Esophagus (tissue), 2 donors: Measurements from ENCODE around the gene EEF2KMT. TPM values are rescaled to one million over a fixed set of nuclear protein-coding genes. Genes with fewer than 3 reads are reported as not detected.

Source experiments
- H3K27ac ChIP-seq, 2 donors: one replicate each; pipeline ENCODE4 v1.5.1; 2013; ENCODE audit warnings: low read depth in 2 of 2, mild to moderate bottlenecking in 2 of 2, inconsistent platforms in 1 of 2, low read length in 1 of 2, moderate library complexity in 1 of 2
- H3K27me3 ChIP-seq, 2 donors: one replicate each; pipeline ENCODE4 v1.6.1; 2013; ENCODE audit warnings: low read length in 2 of 2, control low read depth in 1 of 2, mild to moderate bottlenecking in 1 of 2; ENCODE audit not compliant: insufficient read depth in 2 of 2, control insufficient read depth in 1 of 2
- H3K36me3 ChIP-seq, 2 donors: one replicate each; pipeline ENCODE4 v1.6.1; 2013; ENCODE audit warnings: low read length in 1 of 2; ENCODE audit not compliant: control insufficient read depth in 2 of 2, insufficient read depth in 2 of 2
- H3K4me1 ChIP-seq, 2 donors: one replicate each; pipeline ENCODE4 v1.6.1; 2013; ENCODE audit warnings: low read length in 1 of 2; ENCODE audit not compliant: control insufficient read depth in 2 of 2, insufficient read depth in 2 of 2
- H3K4me3 ChIP-seq, 2 donors: one replicate each; pipeline ENCODE4 v1.5.1; 2013; ENCODE audit warnings: low read length in 2 of 2, mild to moderate bottlenecking in 2 of 2, low read depth in 1 of 2, moderate library complexity in 1 of 2
- H3K9me3 ChIP-seq, 2 donors: one replicate each; pipeline ENCODE4 v1.6.1; 2013; ENCODE audit warnings: mild to moderate bottlenecking in 2 of 2, low read depth in 1 of 2, low read length in 1 of 2, moderate library complexity in 1 of 2; ENCODE audit not compliant: control insufficient read depth in 2 of 2, insufficient read depth in 1 of 2
- WGBS, 2 donors: extraction: QIAGEN DNeasy Blood & Tissue Kit; methylation state at CpG; one replicate each; pipeline ENCODE4 v1.1.7; 2013; 5-methylcytosine and 5-hydroxymethylcytosine counted together
- polyA plus RNA-seq, 2 donors: library from polyadenylated mRNA; stranded (reverse); fragments of 200-250 nt; gene quantifications; one replicate each; pipeline ENCODE4 v1.2.3, GENCODE V29; 2013
- donor health status: healthy with polysubstance abuse.
- donor health status: Bipolar disorder and iron deficiency.

EEF2KMT gene
- polyA plus RNA-seq, 2 donors: 4.4 to 8.4 TPM

DNA sequence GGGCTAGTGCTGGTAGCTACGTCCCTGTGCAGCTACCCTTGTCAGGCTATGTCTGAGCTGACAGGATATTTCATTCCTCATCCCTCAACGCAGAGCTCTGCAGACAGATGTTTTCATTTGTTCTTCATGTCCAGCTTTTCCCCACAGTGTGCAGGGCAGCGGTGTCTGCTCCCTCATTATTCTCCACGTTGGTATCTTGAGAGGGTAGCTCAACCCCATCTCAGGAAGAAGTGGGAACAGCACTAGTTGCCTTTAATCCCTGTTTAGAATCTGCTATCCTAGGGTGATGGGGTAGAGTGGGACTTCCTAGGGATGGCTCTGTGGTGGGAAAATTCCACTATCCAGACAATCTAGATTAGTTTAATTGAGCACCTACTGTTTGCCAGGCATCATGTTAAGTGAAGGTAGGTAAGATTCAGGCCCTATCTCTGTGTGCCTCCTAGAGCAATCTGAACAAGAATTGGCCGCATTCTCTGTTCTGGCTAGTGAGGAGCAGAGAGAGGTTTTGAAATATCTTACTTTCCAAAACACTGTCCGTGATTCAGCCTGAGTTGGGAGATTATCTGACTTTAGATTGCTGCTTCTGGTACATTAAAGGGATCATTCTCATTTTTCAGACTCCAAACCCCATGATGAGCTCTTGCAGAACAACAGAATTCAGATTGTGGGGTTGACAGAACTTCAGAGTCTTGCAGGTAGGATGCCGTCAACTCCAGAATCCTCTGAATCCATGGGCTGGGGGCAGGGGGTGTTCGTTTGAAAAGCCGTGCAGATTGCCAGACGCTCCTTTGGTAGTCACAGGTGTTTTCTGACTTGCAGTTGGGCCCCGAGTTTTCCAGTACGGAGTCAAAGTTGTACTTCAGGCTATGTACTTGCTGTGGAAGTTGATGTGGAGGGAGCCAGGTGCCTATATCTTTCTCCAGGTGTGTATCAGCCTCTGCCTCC is 25.0 kb downstream of the EEF2KMT start:
- 55 to 60% methylated on average over 12 of the region's 12 CpGs for WGBS, 2 donors
- Histone ChIP-seq H3K4me1 (peaks cover 0 to 3% of the 10 kb centered on the region in 2 donors), H3K27me3 (no peaks in the 10 kb centered on the region), H3K36me3 (peaks cover 3 to 16% of the 10 kb centered on the region in 2 donors), H3K27ac (peak overlapping the region; percentile 16 to 65), H3K9me3 (no peaks in the 10 kb centered on the region), H3K4me3 (peak overlapping the region; percentile 81 to 84)

GRCh38 chr16:5071681-5072333 is 25.8 kb downstream of the EEF2KMT start, which contains the start of gene ALG1:
TSS of gene ALG1 (plus strand) at chr16:5071843. CDS start at chr16:5071850, 7 bp downstream.
- H3K27ac ChIP-seq: peak within 1 kb of the TSS; percentile 65 to 85
- no peaks in the 10 kb centered on the region for H3K9me3 ChIP-seq
- H3K27me3 ChIP-seq: no peaks in the 10 kb centered on the region
- WGBS, 2 donors: 0 to 1% methylated on average over 48 to 53 of the region's 53 CpGs
- peak within 1 kb of the TSS; percentile 81 to 84 for H3K4me3 ChIP-seq
- peaks cover 3 to 12% of the 10 kb centered on the region in 2 donors for H3K36me3 ChIP-seq
- H3K4me1 ChIP-seq: peaks cover 0 to 3% of the 10 kb centered on the region in 2 donors

- 48 to 49% methylated on average over 7 of the region's 7 CpGs for WGBS, 2 donors
- Histone ChIP-seq H3K36me3 (peaks cover 3 to 11% of the 10 kb centered on the region in 2 donors), H3K27ac (peak overlapping the region; percentile 65 to 85), H3K9me3 (no peaks in the 10 kb centered on the region), H3K4me3 (peak overlapping the region; percentile 81 to 84), H3K4me1 (peaks cover 0 to 3% of the 10 kb centered on the region in 2 donors), H3K27me3 (no peaks in the 10 kb centered on the region)
These were observed 26.3 kb downstream of the EEF2KMT start for GRCh38 chr16:5071341-5071680.

- H3K36me3 ChIP-seq: peaks cover 3 to 5% of the 10 kb centered on the region in 2 donors
- no peaks in the 10 kb centered on the region for H3K27me3 ChIP-seq
- H3K9me3 ChIP-seq: no peaks in the 10 kb centered on the region
- no peak overlapping the region for H3K27ac ChIP-seq
- peaks cover 0 to 4% of the 10 kb centered on the region in 2 donors for H3K4me1 ChIP-seq
- no peak overlapping the region for H3K4me3 ChIP-seq
- WGBS, 2 donors: 88 to 95% methylated on average over 15 of the region's 15 CpGs
These were observed 27.0 kb downstream of the EEF2KMT start for GRCh38 chr16:5070431-5071186.

- Histone ChIP-seq H3K9me3 (no peaks in the 10 kb centered on the region), H3K4me3 (no peak overlapping the region), H3K27me3 (no peaks in the 10 kb centered on the region), H3K4me1 (peaks cover 0 to 7% of the 10 kb centered on the region in 2 donors), H3K27ac (no peak overlapping the region), H3K36me3 (no peaks in the 10 kb centered on the region)
- 94% methylated on average over 9 of the region's 9 CpGs for WGBS, 2 donors
These were observed 27.7 kb downstream of the EEF2KMT start for GRCh38 chr16:5069854-5070253.

- H3K9me3 ChIP-seq: no peaks in the 10 kb centered on the region
- peaks cover 0 to 7% of the 10 kb centered on the region in 2 donors for H3K4me1 ChIP-seq
- no peaks in the 10 kb centered on the region for H3K36me3 ChIP-seq
- no peaks in the 10 kb centered on the region for H3K27me3 ChIP-seq
- H3K4me3 ChIP-seq: no peak overlapping the region
- 78 to 86% methylated on average over 9 of the region's 9 CpGs for WGBS, 2 donors
- H3K27ac ChIP-seq: no peak overlapping the region
These were observed 28.5 kb downstream of the EEF2KMT start for GRCh38 chr16:5069048-5069447.

DNA sequence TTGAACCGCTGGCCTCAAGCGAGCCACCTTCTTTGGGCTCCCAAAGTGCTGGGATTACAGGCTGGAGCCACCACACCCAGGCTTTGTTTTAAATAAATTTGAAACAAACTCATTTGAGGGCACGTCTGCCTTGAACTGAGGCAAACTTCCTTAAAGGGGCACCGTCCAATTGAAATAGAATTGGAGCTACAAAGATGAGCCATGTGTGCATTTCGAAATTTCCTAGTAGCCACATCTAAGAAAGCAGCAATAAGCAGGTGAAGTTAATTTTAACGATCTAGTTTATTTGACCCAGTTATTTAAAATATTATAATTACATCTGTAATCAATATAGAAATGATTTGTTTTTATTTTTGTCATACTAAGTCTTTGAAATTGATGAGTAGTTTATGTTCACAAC is 31.1 kb downstream of the EEF2KMT start:
- Histone ChIP-seq H3K27ac (no peak overlapping the region), H3K9me3 (no peaks in the 10 kb centered on the region), H3K27me3 (no peaks in the 10 kb centered on the region), H3K4me1 (peaks cover 0 to 4% of the 10 kb centered on the region in 2 donors), H3K4me3 (no peak overlapping the region), H3K36me3 (no peaks in the 10 kb centered on the region)
- WGBS, 2 donors: 68 to 70% methylated on average over 6 of the region's 6 CpGs

DNA sequence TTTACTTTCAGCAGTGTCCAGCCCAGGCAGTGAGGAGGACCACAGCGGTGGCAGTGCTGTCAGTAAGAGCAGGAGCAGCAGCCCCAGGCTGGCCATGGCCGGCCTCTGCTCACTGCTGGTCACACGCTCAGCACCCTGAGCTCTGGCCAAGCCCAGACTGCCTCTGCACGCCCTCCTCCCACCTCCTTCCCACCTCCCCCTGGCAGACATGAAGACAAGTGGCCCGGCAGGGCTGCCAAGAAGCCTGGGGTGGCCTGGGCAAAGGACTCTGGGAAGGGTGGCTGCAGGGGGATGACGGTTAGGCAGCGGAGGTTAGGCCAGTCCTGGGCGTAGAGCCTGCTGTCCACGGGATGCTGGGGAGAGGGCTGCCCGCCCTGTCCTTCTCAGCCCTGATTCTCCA is 31.8 kb downstream of the EEF2KMT start, which contains the start of gene C16orf89:
TSS of gene C16orf89 (minus strand) at position 144 of the 400 bp plus-strand sequence. CDS start at position 96, 48 bp downstream.
- no peaks in the 10 kb centered on the region for H3K36me3 ChIP-seq
- H3K4me1 ChIP-seq: peaks cover 0 to 4% of the 10 kb centered on the region in 2 donors
- no peaks in the 10 kb centered on the region for H3K27me3 ChIP-seq
- H3K4me3 ChIP-seq: no peak within 1 kb of the TSS
- no peaks in the 10 kb centered on the region for H3K9me3 ChIP-seq
- H3K27ac ChIP-seq: peak within 1 kb of the TSS in 1 of 2 donors; percentile 3
- WGBS, 2 donors: 32 to 56% methylated on average over 10 of the region's 10 CpGs

DNA sequence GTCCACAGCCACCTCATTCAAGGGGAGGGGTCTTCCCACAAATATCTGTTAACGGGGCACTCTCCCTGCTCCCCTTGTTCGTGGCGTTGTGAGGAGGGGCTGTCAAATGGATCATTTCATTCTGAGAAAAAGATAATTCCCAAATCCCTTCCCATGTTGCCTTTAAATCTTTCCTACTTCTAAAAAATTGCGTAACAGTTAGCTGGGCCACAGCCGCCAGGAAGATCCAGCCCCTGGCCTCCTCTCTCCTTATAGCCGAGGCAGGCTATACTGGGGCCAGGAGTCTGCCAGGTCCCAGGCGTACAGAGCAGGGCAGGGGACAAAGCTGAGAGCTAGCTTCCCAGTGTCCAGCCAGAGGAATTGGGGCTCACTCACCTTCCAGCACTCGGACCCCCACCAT is 32.3 kb downstream of the EEF2KMT start:
- Histone ChIP-seq H3K4me3 (no peak overlapping the region), H3K4me1 (peaks cover 0 to 4% of the 10 kb centered on the region in 2 donors), H3K27me3 (no peaks in the 10 kb centered on the region), H3K27ac (no peak overlapping the region), H3K36me3 (no peaks in the 10 kb centered on the region), H3K9me3 (no peaks in the 10 kb centered on the region)
- WGBS, 2 donors: 37 to 39% methylated on average over 8 of the region's 8 CpGs
